ENCODE data around the gene ACTR3.

- TF ChIP-seq, protein P1, sequence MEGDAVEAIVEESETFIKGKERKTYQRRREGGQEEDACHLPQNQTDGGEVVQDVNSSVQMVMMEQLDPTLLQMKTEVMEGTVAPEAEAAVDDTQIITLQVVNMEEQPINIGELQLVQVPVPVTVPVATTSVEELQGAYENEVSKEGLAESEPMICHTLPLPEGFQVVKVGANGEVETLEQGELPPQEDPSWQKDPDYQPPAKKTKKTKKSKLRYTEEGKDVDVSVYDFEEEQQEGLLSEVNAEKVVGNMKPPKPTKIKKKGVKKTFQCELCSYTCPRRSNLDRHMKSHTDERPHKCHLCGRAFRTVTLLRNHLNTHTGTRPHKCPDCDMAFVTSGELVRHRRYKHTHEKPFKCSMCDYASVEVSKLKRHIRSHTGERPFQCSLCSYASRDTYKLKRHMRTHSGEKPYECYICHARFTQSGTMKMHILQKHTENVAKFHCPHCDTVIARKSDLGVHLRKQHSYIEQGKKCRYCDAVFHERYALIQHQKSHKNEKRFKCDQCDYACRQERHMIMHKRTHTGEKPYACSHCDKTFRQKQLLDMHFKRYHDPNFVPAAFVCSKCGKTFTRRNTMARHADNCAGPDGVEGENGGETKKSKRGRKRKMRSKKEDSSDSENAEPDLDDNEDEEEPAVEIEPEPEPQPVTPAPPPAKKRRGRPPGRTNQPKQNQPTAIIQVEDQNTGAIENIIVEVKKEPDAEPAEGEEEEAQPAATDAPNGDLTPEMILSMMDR (conservative IDR thresholded peaks at IDR 0.05 in 1 of 2, IDR thresholded peaks at IDR 0.05 in 1 of 2; ENCODE audit: extremely low read depth in 1 of 2, insufficient read depth in 1 of 2, low read depth in 1 of 2, low read length in 2 of 2) = no peak
- no peak for TF ChIP-seq EZH2 (IDR thresholded peaks at IDR 0.05; ENCODE audit: borderline replicate concordance, low read length)
Observed at GRCh38 chr2:113846429-113846828, 43.5 kb upstream of the ACTR3 start.

Data from mammary epithelial cell (primary cell).